Measurements from ENCODE around the gene ARL6IP4.

The ARL6IP4 gene

GRCh38 chr12:122946690-122947341 lies 33.7 kb upstream of the ARL6IP4 start (continued):
- no peak for TF ChIP-seq ZNF140 (tag by site-specific recombination; IDR thresholded peaks at IDR 0.05)
- no peak for TF ChIP-seq PRDM4 (tag by site-specific recombination; IDR thresholded peaks at IDR 0.05)
- TF ChIP-seq MYNN (tag by site-specific recombination; IDR thresholded peaks at IDR 0.05; ENCODE audit: borderline replicate concordance), result no peak
- peak; percentile 44; the same call in 1 of the 2 replicates for TF ChIP-seq REST (tag by site-specific recombination; IDR thresholded peaks at IDR 0.05)
- peak; percentile 76; the same call in 1 of the 2 replicates for TF ChIP-seq KLF8 (tag by site-specific recombination; IDR thresholded peaks at IDR 0.05)
- no peak for TF ChIP-seq ZNF571 (tag by site-specific recombination; IDR thresholded peaks at IDR 0.05)
- TF ChIP-seq ZNF398 (tag by site-specific recombination; IDR thresholded peaks at IDR 0.05), result peak; percentile 86
- no peak for TF ChIP-seq MEIS1 (CRISPR knock-in tag; IDR thresholded peaks at IDR 0.05; ENCODE audit: borderline replicate concordance)
- TF ChIP-seq TSHZ1 (tag by site-specific recombination; IDR thresholded peaks at IDR 0.05; ENCODE audit: borderline replicate concordance), result no peak
- no peak for TF ChIP-seq ZNF624 (tag by site-specific recombination; IDR thresholded peaks at IDR 0.05)
- no peak for TF ChIP-seq PBX3 (CRISPR knock-in tag; IDR thresholded peaks at IDR 0.05)
- TF ChIP-seq ZNF174 (tag by site-specific recombination; IDR thresholded peaks at IDR 0.05), result no peak
- TF ChIP-seq, protein P1, sequence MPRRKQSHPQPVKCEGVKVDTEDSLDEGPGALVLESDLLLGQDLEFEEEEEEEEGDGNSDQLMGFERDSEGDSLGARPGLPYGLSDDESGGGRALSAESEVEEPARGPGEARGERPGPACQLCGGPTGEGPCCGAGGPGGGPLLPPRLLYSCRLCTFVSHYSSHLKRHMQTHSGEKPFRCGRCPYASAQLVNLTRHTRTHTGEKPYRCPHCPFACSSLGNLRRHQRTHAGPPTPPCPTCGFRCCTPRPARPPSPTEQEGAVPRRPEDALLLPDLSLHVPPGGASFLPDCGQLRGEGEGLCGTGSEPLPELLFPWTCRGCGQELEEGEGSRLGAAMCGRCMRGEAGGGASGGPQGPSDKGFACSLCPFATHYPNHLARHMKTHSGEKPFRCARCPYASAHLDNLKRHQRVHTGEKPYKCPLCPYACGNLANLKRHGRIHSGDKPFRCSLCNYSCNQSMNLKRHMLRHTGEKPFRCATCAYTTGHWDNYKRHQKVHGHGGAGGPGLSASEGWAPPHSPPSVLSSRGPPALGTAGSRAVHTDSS (tag by site-specific recombination; IDR thresholded peaks at IDR 0.05), result no peak
- peak; percentile 63; the same call in 1 of the 2 replicates for TF ChIP-seq ZNF24 (tag by site-specific recombination; IDR thresholded peaks at IDR 0.05)
